A673 (cell line): ENCODE data around the gene ZNF3. TPM values are rescaled to one million over a fixed set of nuclear protein-coding genes. Genes with fewer than 3 reads are reported as not detected.

ENCODE experiments used
- BruUV-seq: library from RNA; stranded (reverse); fragments of 400-500 nt; replicated peaks from 2 replicates; lab custom pipeline; 2021; lab: Mats Ljungman, UMichigan
- CTCF ChIA-PET: fragments of 300-600 bp; sonication (Branson Sonifier 250); formaldehyde crosslinking; loops from one replicate; lab custom pipeline; 2022; ENCODE audit warnings: antibody characterized with exemption; lab: Charles Lee
- POLR2A ChIA-PET: fragments of 300-600 bp; sonication (Branson Sonifier 250); formaldehyde crosslinking; loops from one replicate; lab custom pipeline; 2022; ENCODE audit warnings: antibody characterized with exemption; ENCODE audit not compliant: low non-redundant PET; lab: Charles Lee
- DNase-seq: peaks from one replicate; pipeline ENCODE4 v3.0.0-alpha.2; 2015; ENCODE audit warnings: low spot score
- H3K27ac ChIP-seq: fragments of 200-600 bp; sonication (generic); 2 replicates; pipeline ENCODE4 v1.5.1; 2016; ENCODE audit warnings: mixed run types, low read depth, mild to moderate bottlenecking, mixed read lengths, antibody characterized with exemption, low read length; ENCODE audit not compliant: poor library complexity, severe bottlenecking
- H3K27me3 ChIP-seq: fragments of 200-600 bp; sonication (generic); replicated peaks from 2 replicates; pipeline ENCODE4 v1.6.1; 2017; ENCODE audit warnings: mixed run types, low read depth, mild to moderate bottlenecking, mixed read lengths, antibody characterized with exemption, low read length; ENCODE audit not compliant: insufficient read depth, poor library complexity
- H3K36me3 ChIP-seq: fragments of 200-600 bp; sonication (generic); 2 replicates; pipeline ENCODE4 v1.6.1; 2016; ENCODE audit warnings: mixed run types, mild to moderate bottlenecking, mixed read lengths, antibody characterized with exemption, low read length; ENCODE audit not compliant: insufficient read depth, poor library complexity, severe bottlenecking
- H3K4me1 ChIP-seq: fragments of 200-600 bp; sonication (generic); 2 replicates; pipeline ENCODE4 v1.6.1; 2017; ENCODE audit warnings: mixed run types, mild to moderate bottlenecking, mixed read lengths, antibody characterized with exemption, low read length; ENCODE audit not compliant: insufficient read depth, poor library complexity, severe bottlenecking
- H3K4me3 ChIP-seq: fragments of 200-600 bp; sonication (generic); 2 replicates; pipeline ENCODE4 v1.5.1; 2016; ENCODE audit warnings: low read depth, mixed run types, mild to moderate bottlenecking, mixed read lengths, low read length; ENCODE audit not compliant: poor library complexity, severe bottlenecking
- H3K9me3 ChIP-seq: fragments of 200-600 bp; sonication (generic); 2 replicates; pipeline ENCODE4 v1.6.1; 2016; ENCODE audit warnings: mixed run types, low read depth, mild to moderate bottlenecking, mixed read lengths, antibody characterized with exemption, low read length; ENCODE audit not compliant: poor library complexity, severe bottlenecking
- CTCF ChIP-seq: fragments of 300-800, 200-600 bp; sonication (generic); conservative IDR thresholded peaks from 2 replicates; pipeline ENCODE4 v1.5.1; 2017; ENCODE audit warnings: low read depth, mild to moderate bottlenecking, antibody characterized with exemption, low read length, moderate library complexity, mixed read lengths
- EZH2 ChIP-seq: fragments of 200-600 bp; sonication (generic); IDR thresholded peaks from 2 replicates; pipeline ENCODE4 v1.6.1; 2017; ENCODE audit warnings: borderline replicate concordance, low read depth, mild to moderate bottlenecking, mixed read lengths, antibody characterized with exemption, low read length; ENCODE audit not compliant: poor library complexity, severe bottlenecking
- intact Hi-C: fragments of 100-400 bp; cut with micrococcal nuclease; formaldehyde crosslinking; loops from one replicate; pipeline ENCODE4 v1.10.0; 2022; ENCODE audit not compliant: unreplicated experiment
- total RNA-seq: library from RNA; stranded (reverse); gene quantifications from 2 replicates; pipeline ENCODE4 v1.2.3, GENCODE V29; 2021

ZNF3 gene
- total RNA-seq, 1 experiment from 2014 or later, result 50.2 TPM

- BruUV-seq, result no TSS peak
- CTCF ChIA-PET, result no interaction called here
These were observed 40.9 kb downstream of the ZNF3 start for GRCh38 chr7:100040575-100040974.

GRCh38 chr7:100038326-100038725, 43.2 kb downstream of the ZNF3 start:
- Histone ChIP-seq H3K27me3 (no peaks in the 10 kb centered on the region), H3K4me3 (no peak overlapping the region), H3K9me3 (no peaks in the 10 kb centered on the region), H3K4me1 (no peaks in the 10 kb centered on the region), H3K36me3 (peaks cover 33% of the 10 kb centered on the region), H3K27ac (no peak overlapping the region)
- no TSS peak for BruUV-seq
- no peak for DNase-seq
- ChIA-PET CTCF (no interaction called here), POLR2A (no interaction called here)
- TF ChIP-seq CTCF (no peak), EZH2 (no peak)
- intact Hi-C loops, result no loop called here

More at GRCh38 chr7:100040575-100040974, 40.9 kb downstream of the ZNF3 start:
- H3K36me3 ChIP-seq, result peaks cover 10% of the 10 kb centered on the region
- no peaks in the 10 kb centered on the region for H3K9me3 ChIP-seq
- TF ChIP-seq EZH2, result no peak
- TF ChIP-seq CTCF, result no peak
- DNase-seq, result no peak
- POLR2A ChIA-PET, result no interaction called here
- H3K27me3 ChIP-seq, result no peaks in the 10 kb centered on the region
- intact Hi-C loops, result loop anchor here (10.0 kb wide), 1 partner anchor 126 kb away; the partner anchor contains the start of gene TRIM4
- H3K4me1 ChIP-seq, result no peaks in the 10 kb centered on the region
- H3K4me3 ChIP-seq, result no peak overlapping the region
- no peak overlapping the region for H3K27ac ChIP-seq

- ChIA-PET POLR2A (no interaction called here), CTCF (interaction anchor here (0.7 kb wide), 1 partner anchor 46 kb away, joined by 3 read pairs; no protein-coding TSS in a partner anchor)
- no peak overlapping the region for H3K4me3 ChIP-seq
- no peaks in the 10 kb centered on the region for H3K27me3 ChIP-seq
- no peak for TF ChIP-seq CTCF
- TF ChIP-seq EZH2, result no peak
- H3K36me3 ChIP-seq, result peaks cover 52% of the 10 kb centered on the region
- intact Hi-C loops, result no loop called here
- H3K27ac ChIP-seq, result no peak overlapping the region
- DNase-seq, result no peak
- no TSS peak for BruUV-seq
- H3K4me1 ChIP-seq, result no peaks in the 10 kb centered on the region
- H3K9me3 ChIP-seq, result no peaks in the 10 kb centered on the region
These were observed 45.6 kb downstream of the ZNF3 start for GRCh38 chr7:100035876-100036275.
